ENCODE measurements around the gene HBG2.

HBG2 gene

GRCh38 chr11:5231111-5231510 lies 23.5 kb downstream of the HBG2 start:
- DNase-seq: no peak

DNA sequence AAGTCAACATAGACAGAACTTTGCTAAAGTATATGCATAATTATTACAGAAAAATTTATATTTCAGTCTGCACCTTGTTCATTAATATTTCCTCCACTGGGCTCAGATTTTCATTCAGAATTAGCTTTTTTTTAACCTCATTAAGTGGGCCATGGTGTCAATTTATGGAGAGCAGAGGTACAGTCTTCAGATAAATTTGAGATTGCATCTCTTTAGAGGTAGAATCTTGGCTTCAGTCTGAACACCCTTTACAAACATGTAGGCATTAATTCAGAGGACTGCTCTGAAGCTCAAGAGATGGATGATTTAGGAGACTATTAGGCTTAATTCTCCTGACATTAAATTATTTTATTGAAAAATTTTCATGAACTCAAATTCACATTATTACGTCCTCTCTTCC lies 24.3 kb downstream of the HBG2 start:
- DNase-seq: no peak

DNA sequence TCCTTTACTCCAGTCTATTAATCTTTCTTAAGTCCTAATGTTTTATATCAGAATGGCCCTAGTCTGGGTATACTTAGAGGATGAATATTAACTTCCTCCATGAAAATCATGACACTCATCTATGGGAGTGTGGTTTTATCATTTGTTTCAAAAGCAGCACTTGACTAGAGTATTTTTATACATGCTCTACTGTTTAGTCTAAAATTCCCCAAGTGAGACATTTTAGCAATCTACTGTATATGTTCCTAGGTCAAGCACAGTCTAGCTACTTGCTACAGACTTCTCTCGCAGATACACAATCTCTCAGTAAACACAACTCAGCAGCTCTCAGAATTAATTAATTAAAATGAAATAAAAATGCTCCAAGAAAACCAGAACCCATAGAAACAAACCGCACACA lies 24.8 kb downstream of the HBG2 start:
- DNase-seq: no peak

DNA sequence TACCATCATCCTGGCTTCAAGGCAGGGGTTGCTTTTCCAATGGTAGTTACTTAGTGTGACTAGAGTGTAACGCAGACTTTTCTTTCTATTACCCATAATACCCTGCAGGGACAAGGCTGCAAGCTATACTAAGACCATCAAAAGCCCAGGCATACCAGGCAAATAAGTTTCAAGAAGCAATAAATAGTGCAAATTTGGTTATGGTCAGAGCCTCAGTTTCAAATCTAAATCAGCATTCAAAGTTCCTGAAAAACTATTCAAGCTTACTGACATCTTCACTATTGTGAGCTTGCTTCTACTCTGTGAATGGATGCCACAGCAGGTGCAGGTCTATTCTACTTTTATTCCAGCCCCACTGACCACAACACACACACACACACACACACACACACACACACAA lies 25.2 kb downstream of the HBG2 start:
- no peak for DNase-seq

- no peak for DNase-seq
These were observed 26.5 kb downstream of the HBG2 start for GRCh38 chr11:5228124-5228523.

GRCh38 chr11:5227681-5228080 lies 26.9 kb downstream of the HBG2 start:
- DNase-seq: no peak

GRCh38 chr11:5226732-5227310 lies 27.8 kb downstream of the HBG2 start, which contains the start of gene HBB:
Gene HBB, minus strand, starts transcription at chr11:5227071. Its CDS starts 50 bp downstream, at chr11:5227021.
- DNase-seq: no peak

- no peak for DNase-seq
These were observed 29.1 kb downstream of the HBG2 start for GRCh38 chr11:5225480-5225871.

DNA sequence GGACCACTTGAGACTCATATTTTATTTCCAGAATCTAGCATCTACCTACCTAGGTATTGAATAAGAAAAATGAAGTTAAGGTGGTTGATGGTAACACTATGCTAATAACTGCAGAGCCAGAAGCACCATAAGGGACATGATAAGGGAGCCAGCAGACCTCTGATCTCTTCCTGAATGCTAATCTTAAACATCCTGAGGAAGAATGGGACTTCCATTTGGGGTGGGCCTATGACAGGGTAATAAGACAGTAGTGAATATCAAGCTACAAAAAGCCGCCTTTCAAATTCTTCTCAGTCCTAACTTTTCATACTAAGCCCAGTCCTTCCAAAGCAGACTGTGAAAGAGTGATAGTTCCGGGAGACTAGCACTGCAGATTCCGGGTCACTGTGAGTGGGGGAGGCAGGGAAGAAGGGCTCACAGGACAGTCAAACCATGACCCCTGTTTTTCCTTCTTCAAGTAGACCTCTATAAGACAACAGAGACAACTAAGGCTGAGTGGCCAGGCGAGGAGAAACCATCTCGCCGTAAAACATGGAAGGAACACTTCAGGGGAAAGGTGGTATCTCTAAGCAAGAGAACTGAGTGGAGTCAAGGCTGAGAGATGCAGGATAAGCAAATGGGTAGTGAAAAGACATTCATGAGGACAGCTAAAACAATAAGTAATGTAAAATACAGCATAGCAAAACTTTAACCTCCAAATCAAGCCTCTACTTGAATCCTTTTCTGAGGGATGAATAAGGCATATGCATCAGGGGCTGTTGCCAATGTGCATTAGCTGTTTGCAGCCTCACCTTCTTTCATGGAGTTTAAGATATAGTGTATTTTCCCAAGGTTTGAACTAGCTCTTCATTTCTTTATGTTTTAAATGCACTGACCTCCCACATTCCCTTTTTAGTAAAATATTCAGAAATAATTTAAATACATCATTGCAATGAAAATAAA lies 29.8 kb downstream of the HBG2 start:
- no peak for DNase-seq

- DNase-seq: no peak
These were observed 30.9 kb downstream of the HBG2 start for GRCh38 chr11:5223686-5224085.

GRCh38 chr11:5223146-5223545 lies 31.4 kb downstream of the HBG2 start:
- no peak for DNase-seq

DNA sequence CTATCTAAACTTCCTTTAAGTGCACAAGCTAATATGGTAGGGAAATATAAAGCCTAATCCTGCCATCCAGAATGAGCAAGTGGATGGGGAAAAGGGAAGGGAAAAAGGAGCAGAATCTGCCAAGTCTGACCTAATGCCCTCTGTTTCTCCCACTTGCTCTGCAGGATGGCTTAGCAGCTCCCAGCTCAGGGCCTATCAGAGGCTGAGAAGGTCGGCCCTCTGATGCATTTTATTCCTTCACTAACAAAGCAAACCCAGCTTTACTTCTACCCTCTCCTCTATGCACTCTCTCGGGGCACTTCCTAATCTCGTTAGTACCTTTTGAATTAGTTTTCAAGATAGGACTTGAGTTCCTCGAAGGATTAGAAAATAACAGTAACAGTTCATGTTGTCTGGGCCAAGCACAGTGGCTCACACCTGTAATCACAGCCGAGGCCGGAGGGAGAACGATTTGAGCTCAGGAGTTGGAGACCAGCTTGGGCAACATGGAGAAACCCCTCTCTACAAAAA lies 44.1 kb downstream of the HBG2 start:
- DNase-seq: no peak

DNA sequence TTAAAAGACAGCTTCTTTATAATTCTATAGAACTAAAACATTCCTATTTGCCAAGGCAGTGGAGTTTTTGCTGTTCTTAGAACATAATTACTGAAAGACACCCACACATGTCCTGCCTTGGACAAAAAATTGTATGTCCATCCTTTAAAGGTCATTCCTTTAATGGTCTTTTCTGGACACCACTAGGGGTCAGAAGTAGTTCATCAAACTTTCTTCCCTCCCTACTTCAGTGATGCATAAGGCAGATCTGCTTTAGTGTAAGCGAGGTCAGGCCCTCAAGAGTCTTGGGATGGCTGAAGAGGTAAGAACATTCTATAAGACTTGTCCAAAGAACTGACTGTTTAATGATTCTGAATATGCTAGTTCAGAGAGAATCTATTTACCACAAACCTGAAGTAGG lies 49.8 kb downstream of the HBG2 start:
- DNase-seq: no peak

- DNase-seq: no peak
These were observed 51.2 kb downstream of the HBG2 start for GRCh38 chr11:5203366-5203765.
